Measurements from ENCODE around the gene SYT7. TPM values are rescaled to one million over a fixed set of nuclear protein-coding genes. Genes with fewer than 3 reads are reported as not detected.

The SYT7 gene
- total and polyA plus RNA-seq, 10 of the 15 experiments (the other 5 are each of a cell fraction or from before 2014, with no cell fraction given), result not detected

GRCh38 chr11:61555051-61555969, 25.6 kb downstream of the SYT7 start:
- intact Hi-C loops (cut with micrococcal nuclease; ENCODE audit: unreplicated experiment), result no loop called here
- no TSS peak for BruUV-seq (replicated peaks)
- Histone ChIP-seq H3K4me2 (ENCODE audit: control insufficient read depth, insufficient read depth) (no peak overlapping the region), H2AFZ (ENCODE audit: control insufficient read depth, low read depth, low read length) (no peak overlapping the region), H4K20me1 (ENCODE audit: control insufficient read depth, insufficient read depth) (no peaks in the 10 kb centered on the region), H3K4me3 (no peak overlapping the region), H3K36me3 (ENCODE audit: control insufficient read depth in 2 of 2, insufficient read depth in 2 of 2, low read length in 1 of 2) (no peaks in the 10 kb centered on the region), H3K9ac (ENCODE audit: control insufficient read depth, insufficient read depth, low read length) (no peak overlapping the region), H3K27ac (ENCODE audit: control insufficient read depth, insufficient read depth) (no peak overlapping the region), H3K27me3 (replicated peaks in 1 of 2; ENCODE audit: control insufficient read depth in 2 of 2, insufficient read depth in 2 of 2, low read length in 1 of 2) (peaks cover 6% of the 10 kb centered on the region in 2 experiments), H3K79me2 (ENCODE audit: control insufficient read depth, insufficient read depth, low read length) (no peaks in the 10 kb centered on the region), H3K9me3 (replicated peaks; ENCODE audit: control insufficient read depth, insufficient read depth, low read length) (no peaks in the 10 kb centered on the region), H3K4me1 (ENCODE audit: control insufficient read depth, insufficient read depth, low read length) (no peaks in the 10 kb centered on the region)
- in situ Hi-C loops (cut with MboI), result no loop called here
- TF ChIP-seq MYB (IDR thresholded peaks at IDR 0.05; ENCODE audit: borderline replicate concordance, low read depth, low read length) (no peak), WRNIP1 (IDR thresholded peaks at IDR 0.05; ENCODE audit: borderline replicate concordance, low read depth, low read length) (no peak), NR2F1 (conservative IDR thresholded peaks at IDR 0.05) (no peak), CEBPZ (IDR thresholded peaks at IDR 0.05; ENCODE audit: low read depth, low read length) (no peak), ZNF274 (IDR thresholded peaks at IDR 0.05; ENCODE audit: insufficient read depth, insufficient read length) (no peak), IRF5 (IDR thresholded peaks at IDR 0.05; ENCODE audit: borderline replicate concordance) (no peak), ZNF687 (IDR thresholded peaks at IDR 0.05) (no peak)
- 4% methylated on average over 49 of the region's 57 CpGs for WGBS (ENCODE audit: insufficient coverage, insufficient replicate concordance, low lambda C conversion rate, missing lambda C conversion rate)
- ATAC-seq, result no peak
- ChIA-PET RAD21 (ENCODE audit: unreplicated experiment) (no interaction called here), CTCF (no interaction called here), SMC1A (ENCODE audit: uncharacterized antibody, unreplicated experiment) (no interaction called here), POLR2A (no interaction called here)
- no peak for FAIRE-seq
- no peak for DNase-seq (ENCODE audit: low read depth, low spot score)

All from GM12878 (cell line).